GM21390 (cell line): ENCODE results near the gene PTPRM.

Source experiments
- ATAC-seq: cut with Tn5 transposase; IDR thresholded peaks from one replicate; pipeline ENCODE4 v1.9.1; 2021; ENCODE audit not compliant: unreplicated experiment

PTPRM gene

GRCh38 chr18:7979714-7980113 lies 412.6 kb downstream of the PTPRM start:
- no peak for ATAC-seq

DNA sequence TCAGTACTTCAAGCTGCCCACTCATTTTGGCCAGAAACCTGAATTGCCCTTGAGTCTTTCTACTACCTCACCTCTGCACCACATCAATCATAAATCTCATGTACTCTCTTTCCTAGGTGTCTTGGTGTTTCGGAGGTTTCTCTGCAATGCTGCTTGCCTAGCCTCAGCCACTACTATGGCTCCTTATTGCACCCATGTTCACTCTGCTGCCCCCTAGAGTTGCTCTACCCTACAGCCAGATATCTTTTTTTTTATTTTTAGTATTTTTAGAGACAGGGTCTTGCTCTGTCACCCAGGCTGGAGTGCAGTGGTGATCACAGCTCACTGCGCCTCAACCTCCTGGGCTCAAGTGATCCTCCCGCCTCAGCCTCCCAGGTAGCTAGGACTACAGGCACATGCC lies 413.0 kb downstream of the PTPRM start:
- ATAC-seq: no peak

GRCh38 chr18:7980656-7981055 lies 413.5 kb downstream of the PTPRM start:
- no peak for ATAC-seq

GRCh38 chr18:7982216-7982615 lies 415.1 kb downstream of the PTPRM start:
- no peak for ATAC-seq

- ATAC-seq: no peak
Observed at GRCh38 chr18:7987284-7987976, 420.3 kb downstream of the PTPRM start.

GRCh38 chr18:7990670-7991069 lies 423.6 kb downstream of the PTPRM start:
- ATAC-seq: no peak

- ATAC-seq: no peak
Observed at GRCh38 chr18:8001711-8002301, 434.7 kb downstream of the PTPRM start.

DNA sequence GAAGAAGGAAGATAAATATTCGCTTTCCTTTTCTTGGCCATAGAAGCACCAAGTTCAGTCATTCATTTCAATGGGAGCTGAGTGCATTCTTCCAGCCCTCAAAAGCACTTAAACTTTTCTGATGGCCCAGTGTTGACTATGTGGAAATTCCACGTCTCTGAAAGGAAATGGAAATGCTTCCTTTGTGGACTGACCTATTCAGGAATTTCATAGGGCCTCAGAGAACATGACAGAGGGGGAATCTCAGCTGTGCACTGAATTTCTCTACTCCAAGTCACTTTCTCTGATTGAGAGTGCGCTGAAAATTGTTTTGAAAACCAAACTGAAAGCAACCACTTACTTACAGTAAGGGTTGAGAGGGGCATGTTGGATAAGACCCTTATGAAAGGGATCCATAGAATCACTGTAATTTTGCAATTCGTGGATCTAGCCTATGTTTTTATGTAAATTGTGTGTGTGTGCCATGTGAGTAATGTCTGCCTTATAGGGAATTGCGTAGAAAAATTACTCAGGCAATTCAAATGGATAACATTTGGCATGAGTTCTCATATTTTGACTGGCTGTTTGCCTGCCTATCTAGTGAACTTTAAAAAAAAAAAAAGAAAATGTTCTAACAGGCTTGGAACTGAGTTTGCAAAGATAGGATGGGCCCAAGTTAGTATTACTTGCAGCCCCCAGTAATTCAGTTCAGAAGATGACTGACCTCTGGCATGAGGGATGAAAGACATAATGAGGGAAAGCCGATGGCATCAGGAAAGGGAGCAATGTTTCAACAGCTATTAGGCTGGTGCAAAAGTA lies 437.0 kb downstream of the PTPRM start:
- no peak for ATAC-seq

DNA sequence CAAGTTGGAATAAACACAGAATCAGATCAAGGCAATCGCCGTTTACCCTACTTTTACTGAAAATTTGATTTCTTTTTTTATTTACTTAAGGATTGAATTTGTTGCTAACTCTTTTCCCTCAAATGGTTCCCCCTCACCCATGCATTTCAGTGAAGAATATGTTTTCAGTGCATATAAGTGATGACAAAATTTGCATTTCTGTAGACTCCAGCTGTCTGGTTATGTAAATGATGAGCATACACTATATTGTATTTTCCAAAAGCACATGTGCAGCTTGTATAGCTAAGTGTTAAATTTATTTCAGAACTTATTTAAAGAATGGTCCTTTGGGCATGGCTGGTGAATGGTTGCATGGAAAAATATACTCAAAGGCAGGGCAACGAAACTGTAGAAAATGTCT lies 437.7 kb downstream of the PTPRM start:
- no peak for ATAC-seq

GRCh38 chr18:8005870-8006569 lies 438.9 kb downstream of the PTPRM start:
- ATAC-seq: no peak

GRCh38 chr18:8006979-8007378 lies 439.9 kb downstream of the PTPRM start:
- ATAC-seq: no peak

DNA sequence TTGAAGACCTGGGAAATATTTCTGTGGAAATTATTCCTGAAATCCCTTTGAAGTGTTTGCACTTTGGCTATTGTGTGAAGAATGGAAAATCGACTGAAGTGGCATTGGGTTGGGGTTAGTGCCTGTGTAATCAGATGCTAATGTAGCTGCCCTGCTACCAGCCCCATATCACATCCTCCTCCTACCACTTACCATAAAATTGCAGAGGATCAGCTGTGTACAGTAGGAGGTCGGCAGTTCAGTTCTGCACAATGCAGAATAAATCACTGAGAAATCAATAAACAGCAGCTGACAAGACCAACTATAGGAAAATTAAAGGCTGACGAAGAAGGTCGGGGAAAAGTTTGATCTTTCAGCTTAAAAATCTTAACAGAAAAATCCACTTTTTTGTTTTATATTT lies 440.9 kb downstream of the PTPRM start:
- ATAC-seq: no peak

DNA sequence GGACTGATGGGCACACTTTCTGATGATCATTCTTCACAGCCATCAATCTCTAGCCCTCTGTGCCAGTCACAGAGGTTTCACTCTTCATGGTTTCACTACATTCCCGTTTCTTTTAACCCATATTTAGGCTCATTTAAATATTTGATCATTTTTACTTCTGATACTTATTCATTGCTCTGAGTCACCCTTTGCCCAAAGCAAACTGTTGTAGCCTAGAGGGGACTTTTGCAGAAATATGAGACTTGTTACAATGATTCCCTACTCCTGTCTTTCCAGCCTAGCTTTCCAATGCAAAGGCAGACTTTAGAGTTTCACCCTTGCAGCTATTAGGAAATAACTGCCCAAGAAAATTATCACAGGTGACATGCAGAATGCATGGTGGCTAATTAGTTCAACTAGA lies 444.2 kb downstream of the PTPRM start:
- ATAC-seq: no peak

DNA sequence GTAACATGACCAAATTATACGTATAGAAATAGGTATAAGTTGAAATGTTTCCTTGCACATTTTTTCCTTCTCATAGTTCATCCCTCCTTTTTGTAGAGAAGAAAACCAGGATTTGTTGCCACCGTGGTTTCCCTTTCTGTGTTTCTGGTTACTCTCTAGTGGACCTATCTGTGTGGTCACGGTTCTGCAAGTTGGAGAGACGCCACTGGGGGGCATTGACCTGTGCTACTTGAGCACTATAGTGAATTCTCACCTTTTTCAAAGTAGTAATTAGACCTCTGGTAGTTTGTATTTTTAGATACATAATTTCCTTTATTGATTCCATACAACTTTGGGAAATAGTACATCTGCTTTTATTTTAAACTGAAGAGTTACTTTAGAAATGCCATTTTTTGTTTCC lies 444.8 kb downstream of the PTPRM start:
- ATAC-seq: no peak

DNA sequence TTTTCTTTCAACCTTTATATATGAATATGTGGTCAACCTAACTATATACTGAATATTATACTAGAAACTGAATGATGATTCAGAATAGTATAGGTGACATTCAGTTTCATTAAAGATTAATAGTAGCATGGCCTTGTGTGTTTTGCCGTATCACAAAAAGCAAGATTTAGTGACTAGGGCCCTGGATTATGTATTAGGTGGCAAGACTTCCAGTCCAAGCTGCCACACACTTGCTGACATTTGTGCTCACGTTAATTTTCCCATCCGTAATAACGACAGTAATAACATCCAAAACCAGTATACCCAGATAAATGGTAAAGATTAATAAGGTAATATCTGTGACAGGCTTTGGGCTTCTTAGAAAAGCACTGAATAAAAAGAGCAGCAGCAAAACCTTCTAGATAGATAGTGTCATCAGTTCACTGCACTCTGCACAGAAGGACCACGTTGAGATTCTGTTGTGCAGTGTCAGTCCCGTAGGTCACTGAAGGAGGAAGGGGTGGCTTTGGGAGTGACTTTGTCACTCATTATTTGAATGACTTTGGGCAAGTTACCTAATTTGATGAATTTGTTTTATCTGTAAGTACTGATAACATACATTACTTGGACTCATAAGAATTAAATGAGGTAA lies 451.7 kb downstream of the PTPRM start:
- ATAC-seq: no peak

DNA sequence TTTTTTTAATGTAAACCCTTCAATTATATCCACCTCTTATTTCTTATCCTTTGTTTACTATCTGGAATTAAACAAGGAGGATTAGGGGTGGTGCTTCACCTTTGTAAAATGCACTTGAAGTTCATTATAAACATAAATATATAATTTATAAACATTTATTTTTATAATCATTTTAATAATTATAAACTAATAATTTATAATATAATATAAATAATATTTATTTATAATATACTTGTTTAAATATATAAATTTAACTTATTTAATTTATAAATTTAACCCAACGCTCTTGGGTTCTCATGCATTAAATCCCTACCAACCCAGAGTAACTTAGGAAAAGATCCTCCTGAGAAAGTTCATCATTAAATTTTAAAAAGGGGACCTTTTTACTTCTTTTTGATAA lies 452.5 kb downstream of the PTPRM start:
- no peak for ATAC-seq

- no peak for ATAC-seq
Observed at GRCh38 chr18:8020132-8020846, 453.2 kb downstream of the PTPRM start.

GRCh38 chr18:8029061-8029460 lies 461.9 kb downstream of the PTPRM start:
- ATAC-seq: no peak

DNA sequence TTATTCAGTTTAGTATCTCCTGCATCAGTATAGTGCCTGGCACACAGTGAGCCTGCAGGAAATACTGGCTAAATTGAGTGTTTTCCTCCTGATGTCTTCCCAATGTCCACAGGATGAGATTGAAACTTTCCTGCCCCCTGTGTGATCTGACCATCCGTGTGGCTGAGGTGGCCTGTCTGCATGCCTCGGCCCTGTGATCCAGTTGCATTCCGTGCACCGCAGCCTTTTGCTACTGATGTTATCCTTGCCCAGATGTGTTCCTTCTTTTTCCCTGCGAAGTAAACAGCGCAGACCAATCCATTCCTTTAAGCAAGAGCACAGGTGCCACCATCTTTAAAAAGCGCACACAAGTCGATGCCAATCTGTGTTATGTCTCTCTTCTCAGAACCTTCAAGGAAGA lies 462.6 kb downstream of the PTPRM start:
- ATAC-seq: no peak

- ATAC-seq: no peak
Observed at GRCh38 chr18:8030201-8030600, 463.1 kb downstream of the PTPRM start.

DNA sequence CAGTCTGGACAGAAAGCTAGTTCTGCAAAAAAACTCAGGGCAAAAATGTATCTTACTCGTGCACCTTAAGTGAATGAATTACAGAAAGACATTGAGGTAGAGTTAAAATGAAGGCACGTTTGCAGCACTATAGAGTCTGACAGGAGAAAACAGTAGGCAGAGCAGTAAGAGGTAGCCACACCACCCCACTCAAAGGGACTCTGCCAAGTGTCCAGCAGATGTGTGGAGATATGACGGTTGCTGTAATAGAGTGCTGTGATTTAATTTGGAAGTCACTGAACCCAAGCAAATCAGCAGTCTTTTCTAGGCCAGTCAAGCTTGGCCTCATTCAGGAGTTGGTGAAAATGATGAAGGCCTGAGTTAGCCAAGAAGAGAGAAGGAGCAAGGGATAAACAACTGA lies 464.4 kb downstream of the PTPRM start:
- no peak for ATAC-seq
